ENCODE data around the gene WSCD2.

DNA sequence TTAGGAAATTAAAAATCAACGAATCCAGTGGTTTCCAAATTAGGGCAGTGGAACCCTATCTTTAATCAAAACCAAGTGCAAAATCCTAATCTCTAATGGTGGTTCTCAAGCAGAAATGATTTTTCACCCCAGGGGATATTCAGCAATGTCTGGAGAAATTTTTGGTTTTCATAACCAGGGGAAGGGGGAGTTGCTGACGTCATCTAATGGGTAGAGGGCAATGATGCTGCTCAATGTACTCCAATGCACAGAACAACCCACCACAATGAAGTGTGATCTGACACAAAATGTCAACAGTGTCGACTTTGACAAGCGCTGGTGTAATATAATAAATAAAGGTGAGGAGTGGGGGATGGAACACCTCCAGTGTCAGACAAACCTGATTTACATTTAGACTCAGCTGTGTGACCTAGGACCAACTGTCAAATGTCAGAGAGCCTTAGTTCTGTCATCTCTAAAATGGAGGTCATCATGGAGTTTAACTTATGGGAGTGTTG, 128.6 kb downstream of the WSCD2 start:
- TF ChIP-seq, protein P1, sequence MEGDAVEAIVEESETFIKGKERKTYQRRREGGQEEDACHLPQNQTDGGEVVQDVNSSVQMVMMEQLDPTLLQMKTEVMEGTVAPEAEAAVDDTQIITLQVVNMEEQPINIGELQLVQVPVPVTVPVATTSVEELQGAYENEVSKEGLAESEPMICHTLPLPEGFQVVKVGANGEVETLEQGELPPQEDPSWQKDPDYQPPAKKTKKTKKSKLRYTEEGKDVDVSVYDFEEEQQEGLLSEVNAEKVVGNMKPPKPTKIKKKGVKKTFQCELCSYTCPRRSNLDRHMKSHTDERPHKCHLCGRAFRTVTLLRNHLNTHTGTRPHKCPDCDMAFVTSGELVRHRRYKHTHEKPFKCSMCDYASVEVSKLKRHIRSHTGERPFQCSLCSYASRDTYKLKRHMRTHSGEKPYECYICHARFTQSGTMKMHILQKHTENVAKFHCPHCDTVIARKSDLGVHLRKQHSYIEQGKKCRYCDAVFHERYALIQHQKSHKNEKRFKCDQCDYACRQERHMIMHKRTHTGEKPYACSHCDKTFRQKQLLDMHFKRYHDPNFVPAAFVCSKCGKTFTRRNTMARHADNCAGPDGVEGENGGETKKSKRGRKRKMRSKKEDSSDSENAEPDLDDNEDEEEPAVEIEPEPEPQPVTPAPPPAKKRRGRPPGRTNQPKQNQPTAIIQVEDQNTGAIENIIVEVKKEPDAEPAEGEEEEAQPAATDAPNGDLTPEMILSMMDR (IDR thresholded peaks at IDR 0.05; ENCODE audit: poor library complexity, severe bottlenecking), result no peak
- TF ChIP-seq SMC3 (conservative IDR thresholded peaks at IDR 0.05; ENCODE audit: poor library complexity) (no peak), RAD21 (conservative IDR thresholded peaks at IDR 0.05) (peak; percentile 10), POLR2AphosphoS5 (IDR thresholded peaks at IDR 0.05) (peak; percentile 56), EZH2 (IDR thresholded peaks at IDR 0.05; ENCODE audit: borderline replicate concordance, insufficient read depth, low read length, poor library complexity, severe bottlenecking) (no peak), TAF1 (IDR thresholded peaks at IDR 0.05; ENCODE audit: low read depth) (no peak), EP300 (conservative IDR thresholded peaks at IDR 0.05; ENCODE audit: poor library complexity, severe bottlenecking) (peak; percentile 79), MXI1 (conservative IDR thresholded peaks at IDR 0.05; ENCODE audit: poor library complexity, severe bottlenecking) (no peak)
- TF ChIP-seq, protein P2, sequence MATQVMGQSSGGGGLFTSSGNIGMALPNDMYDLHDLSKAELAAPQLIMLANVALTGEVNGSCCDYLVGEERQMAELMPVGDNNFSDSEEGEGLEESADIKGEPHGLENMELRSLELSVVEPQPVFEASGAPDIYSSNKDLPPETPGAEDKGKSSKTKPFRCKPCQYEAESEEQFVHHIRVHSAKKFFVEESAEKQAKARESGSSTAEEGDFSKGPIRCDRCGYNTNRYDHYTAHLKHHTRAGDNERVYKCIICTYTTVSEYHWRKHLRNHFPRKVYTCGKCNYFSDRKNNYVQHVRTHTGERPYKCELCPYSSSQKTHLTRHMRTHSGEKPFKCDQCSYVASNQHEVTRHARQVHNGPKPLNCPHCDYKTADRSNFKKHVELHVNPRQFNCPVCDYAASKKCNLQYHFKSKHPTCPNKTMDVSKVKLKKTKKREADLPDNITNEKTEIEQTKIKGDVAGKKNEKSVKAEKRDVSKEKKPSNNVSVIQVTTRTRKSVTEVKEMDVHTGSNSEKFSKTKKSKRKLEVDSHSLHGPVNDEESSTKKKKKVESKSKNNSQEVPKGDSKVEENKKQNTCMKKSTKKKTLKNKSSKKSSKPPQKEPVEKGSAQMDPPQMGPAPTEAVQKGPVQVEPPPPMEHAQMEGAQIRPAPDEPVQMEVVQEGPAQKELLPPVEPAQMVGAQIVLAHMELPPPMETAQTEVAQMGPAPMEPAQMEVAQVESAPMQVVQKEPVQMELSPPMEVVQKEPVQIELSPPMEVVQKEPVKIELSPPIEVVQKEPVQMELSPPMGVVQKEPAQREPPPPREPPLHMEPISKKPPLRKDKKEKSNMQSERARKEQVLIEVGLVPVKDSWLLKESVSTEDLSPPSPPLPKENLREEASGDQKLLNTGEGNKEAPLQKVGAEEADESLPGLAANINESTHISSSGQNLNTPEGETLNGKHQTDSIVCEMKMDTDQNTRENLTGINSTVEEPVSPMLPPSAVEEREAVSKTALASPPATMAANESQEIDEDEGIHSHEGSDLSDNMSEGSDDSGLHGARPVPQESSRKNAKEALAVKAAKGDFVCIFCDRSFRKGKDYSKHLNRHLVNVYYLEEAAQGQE (IDR thresholded peaks at IDR 0.05; ENCODE audit: borderline replicate concordance), result no peak

Measured in neural cell (in vitro differentiated cells).